Gastroesophageal sphincter (tissue), 3 donors: ENCODE results near the gene GPX4.

Experiments used
- EP300 ChIP-seq: sonication (generic); formaldehyde crosslinking; IDR thresholded peaks from one replicate; pipeline ENCODE4 v1.6.1; 2017; ENCODE audit warnings: antibody characterized with exemption, mild to moderate bottlenecking
- POLR2A ChIP-seq, 2 donors: fragments of 450-650 bp; IDR thresholded peaks; one replicate each; pipeline ENCODE4 v1.6.1; 2017; ENCODE audit warnings: antibody characterized with exemption in 2 of 2, mild to moderate bottlenecking in 2 of 2, moderate library complexity in 1 of 2
- POLR2AphosphoS5 ChIP-seq: sonication (generic); formaldehyde crosslinking; IDR thresholded peaks from one replicate; pipeline ENCODE4 v1.6.1; 2017; ENCODE audit warnings: antibody characterized with exemption
- TF ChIP-seq, protein P1 (sequence below), 4 experiments: fragments of 200-600 bp in 2 of 4; fragments of 450-650 bp in 2 of 4; sonication (generic) in 1 of 4; IDR thresholded peaks; one replicate each; pipeline ENCODE4 v1.5.1; 2017 to 2019; ENCODE audit warnings: antibody characterized with exemption in 4 of 4, mild to moderate bottlenecking in 2 of 4, moderate library complexity in 2 of 4

GRCh38 chr19:1098177-1099051 is 5.4 kb upstream of the GPX4 start:
- TF ChIP-seq, protein P1, sequence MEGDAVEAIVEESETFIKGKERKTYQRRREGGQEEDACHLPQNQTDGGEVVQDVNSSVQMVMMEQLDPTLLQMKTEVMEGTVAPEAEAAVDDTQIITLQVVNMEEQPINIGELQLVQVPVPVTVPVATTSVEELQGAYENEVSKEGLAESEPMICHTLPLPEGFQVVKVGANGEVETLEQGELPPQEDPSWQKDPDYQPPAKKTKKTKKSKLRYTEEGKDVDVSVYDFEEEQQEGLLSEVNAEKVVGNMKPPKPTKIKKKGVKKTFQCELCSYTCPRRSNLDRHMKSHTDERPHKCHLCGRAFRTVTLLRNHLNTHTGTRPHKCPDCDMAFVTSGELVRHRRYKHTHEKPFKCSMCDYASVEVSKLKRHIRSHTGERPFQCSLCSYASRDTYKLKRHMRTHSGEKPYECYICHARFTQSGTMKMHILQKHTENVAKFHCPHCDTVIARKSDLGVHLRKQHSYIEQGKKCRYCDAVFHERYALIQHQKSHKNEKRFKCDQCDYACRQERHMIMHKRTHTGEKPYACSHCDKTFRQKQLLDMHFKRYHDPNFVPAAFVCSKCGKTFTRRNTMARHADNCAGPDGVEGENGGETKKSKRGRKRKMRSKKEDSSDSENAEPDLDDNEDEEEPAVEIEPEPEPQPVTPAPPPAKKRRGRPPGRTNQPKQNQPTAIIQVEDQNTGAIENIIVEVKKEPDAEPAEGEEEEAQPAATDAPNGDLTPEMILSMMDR (IDR thresholded peaks at IDR 0.05): no peak
- TF ChIP-seq POLR2A (IDR thresholded peaks at IDR 0.05) (peak in 1 of 2 donors; percentile 3), POLR2AphosphoS5 (no peak), EP300 (no peak)
